ENCODE data around the gene GALP.
"Not testable (repeated sequence)": the region's sequence is repeated elsewhere in the genome, so short reads cannot be mapped to it uniquely, and the experiment has no call there.

The GALP gene

GRCh38 chr19:56199687-56200086 lies 23.9 kb downstream of the GALP start:
- TF ChIP-seq CTCF (IDR thresholded peaks at IDR 0.05; ENCODE audit: low read depth, low read length) = no peak
- in situ Hi-C loops (cut with HindIII; ENCODE audit: low sequenced_read_pairs) = no loop called here
- no peak overlapping the region for H3K4me3 ChIP-seq (ENCODE audit: low read depth, low read length)
- no peak for DNase-seq (ENCODE audit: low read depth, low spot score)

GRCh38 chr19:56201973-56202372 lies 26.2 kb downstream of the GALP start, which contains the start of gene ZSCAN5C:
TSS of gene ZSCAN5C (plus strand) at chr19:56202273. CDS start at chr19:56205914, 3,641 bp downstream.
- H3K4me3 ChIP-seq (ENCODE audit: low read depth, low read length) = no peak within 1 kb of the TSS
- in situ Hi-C loops (cut with HindIII; ENCODE audit: low sequenced_read_pairs) = no loop called here
- no peak for TF ChIP-seq CTCF (IDR thresholded peaks at IDR 0.05; ENCODE audit: low read depth, low read length)
- DNase-seq (ENCODE audit: low read depth, low spot score) = no peak

- H3K4me3 ChIP-seq (ENCODE audit: low read depth, low read length); DNase-seq (ENCODE audit: low read depth, low spot score); in situ Hi-C loops (cut with HindIII; ENCODE audit: low sequenced_read_pairs): not testable (repeated sequence)
Observed at GRCh38 chr19:56207581-56207980, 31.8 kb downstream of the GALP start.

GRCh38 chr19:56209091-56209490 lies 33.3 kb downstream of the GALP start:
- DNase-seq (ENCODE audit: low read depth, low spot score) = no peak
- no peak for TF ChIP-seq CTCF (IDR thresholded peaks at IDR 0.05; ENCODE audit: low read depth, low read length)
- no peak overlapping the region for H3K4me3 ChIP-seq (ENCODE audit: low read depth, low read length)
- in situ Hi-C loops (cut with HindIII; ENCODE audit: low sequenced_read_pairs) = no loop called here

- DNase-seq (ENCODE audit: low read depth, low spot score); H3K4me3 ChIP-seq (ENCODE audit: low read depth, low read length); in situ Hi-C loops (cut with HindIII; ENCODE audit: low sequenced_read_pairs): not testable (repeated sequence)
Observed at GRCh38 chr19:56210036-56210435, 34.2 kb downstream of the GALP start.

- in situ Hi-C loops (cut with HindIII; ENCODE audit: low sequenced_read_pairs) = no loop called here
- no peak for TF ChIP-seq CTCF (IDR thresholded peaks at IDR 0.05; ENCODE audit: low read depth, low read length)
- DNase-seq (ENCODE audit: low read depth, low spot score) = no peak
- H3K4me3 ChIP-seq (ENCODE audit: low read depth, low read length) = no peak overlapping the region
Observed at GRCh38 chr19:56211718-56212117, 35.9 kb downstream of the GALP start.

GRCh38 chr19:56217039-56217949 lies 41.5 kb downstream of the GALP start:
- in situ Hi-C loops (cut with HindIII; ENCODE audit: low sequenced_read_pairs) = no loop called here
- TF ChIP-seq CTCF (IDR thresholded peaks at IDR 0.05; ENCODE audit: low read depth, low read length) = no peak
- peak overlapping the region; percentile 21 for H3K4me3 ChIP-seq (ENCODE audit: low read depth, low read length)
- DNase-seq (ENCODE audit: low read depth, low spot score) = peak; percentile 30
